ENCODE data around the gene EVC2. TPM values are rescaled to one million over a fixed set of nuclear protein-coding genes. Genes with fewer than 3 reads are reported as not detected.

EVC2 gene
- total RNA-seq, 4 donors from 2014 or later: 0.20 to 10.5 (median 3.9) TPM

DNA sequence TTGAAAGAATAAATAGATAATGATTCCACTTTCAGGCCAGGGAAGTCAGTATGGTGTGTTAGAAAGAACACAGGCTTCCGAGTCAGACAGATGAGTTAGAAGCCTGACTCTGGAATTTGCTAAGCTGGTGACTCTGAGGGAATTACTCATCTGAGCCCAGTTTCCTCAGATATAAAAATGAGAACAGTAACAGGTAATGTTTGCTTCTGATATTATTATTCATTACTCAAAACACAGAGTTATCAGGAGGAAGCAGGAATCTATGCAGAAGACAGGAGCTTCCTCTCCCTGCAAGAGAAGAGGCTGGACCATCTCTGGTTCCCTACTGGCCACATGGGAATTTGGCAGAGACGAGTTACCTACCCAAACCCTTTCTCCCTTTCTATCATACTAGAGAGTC, 163.1 kb downstream of the EVC2 start:
- Histone ChIP-seq H3K4me1 (no peaks in the 10 kb centered on the region), H3K27me3 (no peaks in the 10 kb centered on the region), H3K36me3 (no peaks in the 10 kb centered on the region), H3K4me3 (no peak overlapping the region), H3K9me3 (no peaks in the 10 kb centered on the region), H3K27ac (no peak overlapping the region)
- 54 to 58% methylated on average over 2 of the region's 2 CpGs for WGBS, 2 donors (ENCODE audit: low coverage in 1 of 2)
- in situ Hi-C loops (cut with MboI; ENCODE audit: low pct_ligation_motif_present in 1 of 4, low pct_unique_long_range_greater_than_20kb in 1 of 4, low sequenced_read_pairs in 3 of 4): no loop called here
- intact Hi-C loops (cut with DNase I; ENCODE audit: low total_unique reads): no loop called here
- TF ChIP-seq CTCF (IDR thresholded peaks at IDR 0.05) (no peak), POLR2A (IDR thresholded peaks at IDR 0.05) (no peak), EP300 (IDR thresholded peaks at IDR 0.05; ENCODE audit: low read depth) (no peak), POLR2AphosphoS5 (IDR thresholded peaks at IDR 0.05) (no peak)
- no peak for DNase-seq

DNA sequence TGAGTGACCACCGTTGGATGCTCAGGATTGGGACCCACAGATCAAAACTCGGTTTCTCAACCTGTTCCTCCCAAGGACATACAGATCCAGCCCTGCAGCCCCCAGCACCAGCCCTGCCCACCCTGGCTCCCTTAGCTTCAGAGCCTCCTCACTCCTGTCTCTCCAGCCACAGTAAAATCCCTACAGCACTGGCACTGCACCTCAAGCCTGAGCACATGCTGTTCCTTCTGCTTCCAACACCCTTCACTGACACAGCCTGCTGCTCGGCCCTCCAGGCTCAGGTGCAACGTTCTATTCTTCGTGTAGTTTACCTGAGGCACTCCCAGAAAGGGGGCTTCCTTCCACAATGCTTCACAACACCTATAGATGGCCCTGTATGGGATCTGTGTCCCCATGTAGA, 163.6 kb downstream of the EVC2 start:
- TF ChIP-seq CTCF (IDR thresholded peaks at IDR 0.05) (no peak), POLR2AphosphoS5 (IDR thresholded peaks at IDR 0.05) (no peak), EP300 (IDR thresholded peaks at IDR 0.05; ENCODE audit: low read depth) (no peak), POLR2A (IDR thresholded peaks at IDR 0.05) (no peak)
- in situ Hi-C loops (cut with MboI; ENCODE audit: low pct_ligation_motif_present in 1 of 4, low pct_unique_long_range_greater_than_20kb in 1 of 4, low sequenced_read_pairs in 3 of 4): no loop called here
- no peak for DNase-seq
- no peaks in the 10 kb centered on the region for H3K9me3 ChIP-seq
- no peaks in the 10 kb centered on the region for H3K27me3 ChIP-seq
- H3K4me1 ChIP-seq: no peaks in the 10 kb centered on the region
- WGBS, 2 donors (ENCODE audit: low coverage in 1 of 2): 40 to 71% methylated on average over 4 to 5 of the region's 5 CpGs
- H3K36me3 ChIP-seq: no peaks in the 10 kb centered on the region
- no peak overlapping the region for H3K4me3 ChIP-seq
- intact Hi-C loops (cut with DNase I; ENCODE audit: low total_unique reads): no loop called here
- no peak overlapping the region for H3K27ac ChIP-seq

DNA sequence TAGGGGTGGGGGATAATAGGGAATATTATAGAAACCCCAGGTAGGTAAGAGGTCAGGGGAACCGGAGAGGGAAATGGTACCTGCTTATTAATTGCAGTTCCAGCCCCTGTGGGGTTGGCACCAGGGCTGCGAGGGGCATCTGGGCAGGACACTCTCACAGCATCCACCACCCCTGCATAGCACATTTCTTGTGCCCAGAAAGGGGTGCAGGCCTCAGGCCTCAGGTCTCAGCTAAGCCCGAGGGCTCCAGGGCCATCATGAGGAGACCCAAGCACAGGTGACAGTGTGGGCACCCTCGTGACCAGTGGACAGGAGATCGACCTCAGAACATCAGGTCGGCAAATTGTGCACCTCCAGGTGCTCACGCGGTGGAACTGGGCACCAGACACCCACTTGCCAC, 164.7 kb downstream of the EVC2 start:
- in situ Hi-C loops (cut with MboI; ENCODE audit: low pct_ligation_motif_present in 1 of 4, low pct_unique_long_range_greater_than_20kb in 1 of 4, low sequenced_read_pairs in 3 of 4) (no loop called here), intact Hi-C loops (cut with DNase I; ENCODE audit: low total_unique reads) (no loop called here)
- Histone ChIP-seq H3K27ac (no peak overlapping the region), H3K9me3 (no peaks in the 10 kb centered on the region), H3K4me3 (no peak overlapping the region), H3K36me3 (no peaks in the 10 kb centered on the region), H3K27me3 (no peaks in the 10 kb centered on the region), H3K4me1 (no peaks in the 10 kb centered on the region)
- TF ChIP-seq EP300 (IDR thresholded peaks at IDR 0.05; ENCODE audit: low read depth): no peak
- TF ChIP-seq CTCF (IDR thresholded peaks at IDR 0.05): no peak
- no peak for TF ChIP-seq POLR2AphosphoS5 (IDR thresholded peaks at IDR 0.05)
- no peak for TF ChIP-seq POLR2A (IDR thresholded peaks at IDR 0.05)
- DNase-seq: no peak
- WGBS, 2 donors (ENCODE audit: low coverage in 1 of 2): 80 to 87% methylated on average over 2 to 8 of the region's 8 CpGs

DNA sequence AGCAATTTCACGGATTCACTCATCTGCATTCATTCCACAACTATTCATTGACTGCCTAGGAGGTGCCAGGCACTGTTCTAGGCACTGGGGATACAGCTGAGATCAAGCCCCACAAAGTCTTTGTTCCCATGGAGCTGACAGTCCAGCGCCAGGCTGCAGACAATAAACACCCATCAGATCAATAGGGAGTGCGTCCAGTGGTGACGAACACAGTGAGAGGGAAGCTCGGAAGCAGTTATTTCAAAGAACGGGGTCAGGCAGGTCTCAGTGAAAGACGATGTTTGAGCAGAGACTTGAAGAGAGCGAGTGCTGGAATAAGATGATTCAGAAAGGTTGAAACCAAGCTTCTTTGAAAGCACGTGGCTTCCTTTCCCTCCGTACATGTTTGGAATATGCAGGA, 167.2 kb downstream of the EVC2 start:
- Histone ChIP-seq H3K4me3 (no peak overlapping the region), H3K27me3 (no peaks in the 10 kb centered on the region), H3K36me3 (no peaks in the 10 kb centered on the region), H3K27ac (no peak overlapping the region), H3K4me1 (no peaks in the 10 kb centered on the region), H3K9me3 (no peaks in the 10 kb centered on the region)
- TF ChIP-seq POLR2A (IDR thresholded peaks at IDR 0.05) (no peak), CTCF (IDR thresholded peaks at IDR 0.05) (no peak), EP300 (IDR thresholded peaks at IDR 0.05; ENCODE audit: low read depth) (no peak), POLR2AphosphoS5 (IDR thresholded peaks at IDR 0.05) (no peak)
- in situ Hi-C loops (cut with MboI; ENCODE audit: low pct_ligation_motif_present in 1 of 4, low pct_unique_long_range_greater_than_20kb in 1 of 4, low sequenced_read_pairs in 3 of 4) (no loop called here), intact Hi-C loops (cut with DNase I; ENCODE audit: low total_unique reads) (no loop called here)
- DNase-seq: no peak
- 84 to 87% methylated on average over 8 to 10 of the region's 10 CpGs for WGBS, 2 donors (ENCODE audit: low coverage in 1 of 2)
